ENCODE results near the gene CDK6. TPM values are rescaled to one million over a fixed set of nuclear protein-coding genes. Genes with fewer than 3 reads are reported as not detected.

Gene CDK6
- total and polyA plus RNA-seq, 2 of the 8 experiments (the other 6 are each of a cell fraction or from before 2014, with no cell fraction given), result 5.9 to 18.9 TPM

- no peak for TF ChIP-seq SIX5 (IDR thresholded peaks at IDR 0.05; ENCODE audit: low read depth, low read length)
- no peak for TF ChIP-seq EZH2 (IDR thresholded peaks at IDR 0.05; ENCODE audit: low read depth, low read length, severe bottlenecking)
- TF ChIP-seq TAF7 (optimal IDR thresholded peaks at IDR 0.05; ENCODE audit: borderline replicate concordance, low read depth, low read length), result no peak
- no peak for TF ChIP-seq RAD21 (IDR thresholded peaks at IDR 0.05 in 1 of 2, conservative IDR thresholded peaks at IDR 0.05 in 1 of 2; ENCODE audit: low read depth in 2 of 2, low read length in 2 of 2)
- TF ChIP-seq SIN3A (conservative IDR thresholded peaks at IDR 0.05 in 1 of 2, IDR thresholded peaks at IDR 0.05 in 1 of 2; ENCODE audit: low read depth in 1 of 2, low read length in 2 of 2), result no peak
- TF ChIP-seq POU5F1 (IDR thresholded peaks at IDR 0.05; ENCODE audit: low read depth, low read length), result no peak
These were observed 166.0 kb downstream of the CDK6 start (continued) for GRCh38 chr7:92670204-92670851.

All from H1 (cell line).